RWPE2 (cell line): ENCODE results near the gene KANTR.

Source experiments
- ATAC-seq: fragments of 200-7000 bp; cut with Tn5 transposase; 3 replicates; pipeline ENCODE4 v1.9.1; 2021; ENCODE audit warnings: low read depth
- DNase-seq: peaks from one replicate; pipeline ENCODE4 v3.0.0-alpha.2; 2020; ENCODE audit warnings: low spot score
- H3K27ac ChIP-seq: fragments of 450-650 bp; 2 replicates; pipeline ENCODE4 v1.5.1; 2017; ENCODE audit warnings: mild to moderate bottlenecking; ENCODE audit not compliant: poor library complexity, severe bottlenecking
- H3K27me3 ChIP-seq: fragments of 250-450 bp; sonication (Bioruptor Pico); 2 replicates; pipeline ENCODE4 v1.5.1; 2021; ENCODE audit warnings: mild to moderate bottlenecking, moderate library complexity; ENCODE audit not compliant: insufficient read depth, poor library complexity, severe bottlenecking
- H3K36me3 ChIP-seq: fragments of 250-450 bp; sonication (Bioruptor Pico); 2 replicates; pipeline ENCODE4 v1.5.1; 2020; ENCODE audit warnings: low read depth, mild to moderate bottlenecking, moderate library complexity
- H3K4me1 ChIP-seq: fragments of 250-450 bp; sonication (Bioruptor Pico); 2 replicates; pipeline ENCODE4 v1.5.1; 2021; ENCODE audit warnings: mild to moderate bottlenecking, moderate library complexity; ENCODE audit not compliant: insufficient read depth, poor library complexity, severe bottlenecking
- H3K4me3 ChIP-seq: fragments of 250-450 bp; sonication (Bioruptor Pico); 2 replicates; pipeline ENCODE4 v1.5.1; 2021; ENCODE audit warnings: mild to moderate bottlenecking, moderate library complexity; ENCODE audit not compliant: severe bottlenecking
- H3K9me3 ChIP-seq: fragments of 250-450 bp; sonication (Bioruptor Pico); 2 replicates; pipeline ENCODE4 v1.5.1; 2021; ENCODE audit warnings: mild to moderate bottlenecking, moderate library complexity; ENCODE audit not compliant: severe bottlenecking
- CTCF ChIP-seq: fragments of 450-650 bp; IDR thresholded peaks from one replicate; pipeline ENCODE4 v1.5.1; 2017; ENCODE audit warnings: mild to moderate bottlenecking, moderate library complexity; ENCODE audit not compliant: poor library complexity, severe bottlenecking

The KANTR gene

GRCh38 chrX:53076671-53077070 lies 17.3 kb upstream of the KANTR start:
- DNase-seq (no peak), ATAC-seq (no peak)
- H3K27ac ChIP-seq: no peak overlapping the region
- H3K9me3 ChIP-seq: no peaks in the 10 kb centered on the region
- H3K36me3 ChIP-seq: no peaks in the 10 kb centered on the region
- peaks cover 5% of the 10 kb centered on the region for H3K4me1 ChIP-seq
- no peak overlapping the region for H3K4me3 ChIP-seq
- no peaks in the 10 kb centered on the region for H3K27me3 ChIP-seq
- no peak for TF ChIP-seq CTCF

GRCh38 chrX:53077207-53078197 lies 16.4 kb upstream of the KANTR start:
- H3K4me1 ChIP-seq: peaks cover 2% of the 10 kb centered on the region
- DNase-seq (no peak), ATAC-seq (no peak)
- no peaks in the 10 kb centered on the region for H3K9me3 ChIP-seq
- H3K27me3 ChIP-seq: no peaks in the 10 kb centered on the region
- no peak overlapping the region for H3K4me3 ChIP-seq
- no peak overlapping the region for H3K27ac ChIP-seq
- TF ChIP-seq CTCF: no peak
- H3K36me3 ChIP-seq: no peaks in the 10 kb centered on the region

- Histone ChIP-seq H3K27me3 (no peaks in the 10 kb centered on the region), H3K27ac (no peak overlapping the region), H3K36me3 (peaks cover 5% of the 10 kb centered on the region; the same call in 1 of the 2 replicates), H3K4me1 (no peaks in the 10 kb centered on the region), H3K4me3 (no peak overlapping the region), H3K9me3 (no peaks in the 10 kb centered on the region)
- ATAC-seq (no peak), DNase-seq (no peak)
- TF ChIP-seq CTCF: no peak
Measured at GRCh38 chrX:53078943-53079342, 15.0 kb upstream of the KANTR start.

GRCh38 chrX:53080628-53081580 lies 13.0 kb upstream of the KANTR start:
- Histone ChIP-seq H3K4me1 (no peaks in the 10 kb centered on the region), H3K27me3 (no peaks in the 10 kb centered on the region), H3K9me3 (no peaks in the 10 kb centered on the region), H3K4me3 (no peak overlapping the region), H3K36me3 (peaks cover 24% of the 10 kb centered on the region), H3K27ac (peak overlapping the region; percentile 38)
- no peak for TF ChIP-seq CTCF
- ATAC-seq: no peak
- no peak for DNase-seq
